ENCODE data around the gene FRRS1. TPM values are rescaled to one million over a fixed set of nuclear protein-coding genes. Genes with fewer than 3 reads are reported as not detected.

FRRS1 gene
- polyA plus RNA-seq, 1 donor from 2014 or later: not detected

GRCh38 chr1:99731384-99731783, 35.1 kb downstream of the FRRS1 start:
- Histone ChIP-seq H2AFZ (ENCODE audit: low read depth, low read length) (no peak overlapping the region), H3K9ac (ENCODE audit: low read length) (no peak overlapping the region), H3F3A (ENCODE audit: insufficient read depth, low read length, poor library complexity, severe bottlenecking) (no peaks in the 10 kb centered on the region), H3K36me3 (ENCODE audit: insufficient read depth, low read length) (no peaks in the 10 kb centered on the region), H3K27ac (ENCODE audit: low read length) (no peak overlapping the region), H3K9me2 (ENCODE audit: insufficient read depth, low read length) (no peaks in the 10 kb centered on the region), H3K4me2 (ENCODE audit: low read length) (no peak overlapping the region), H3K27me3 (ENCODE audit: insufficient read depth, low read depth, low read length) (no peaks in the 10 kb centered on the region), H4K20me1 (ENCODE audit: insufficient read depth) (no peaks in the 10 kb centered on the region), H3K79me2 (replicated peaks; ENCODE audit: insufficient read depth, low read length) (no peaks in the 10 kb centered on the region), H3K9me3 (ENCODE audit: low read length) (no peaks in the 10 kb centered on the region), H3K4me3 (ENCODE audit: low read length) (no peak overlapping the region)
- TF ChIP-seq, protein P1, sequence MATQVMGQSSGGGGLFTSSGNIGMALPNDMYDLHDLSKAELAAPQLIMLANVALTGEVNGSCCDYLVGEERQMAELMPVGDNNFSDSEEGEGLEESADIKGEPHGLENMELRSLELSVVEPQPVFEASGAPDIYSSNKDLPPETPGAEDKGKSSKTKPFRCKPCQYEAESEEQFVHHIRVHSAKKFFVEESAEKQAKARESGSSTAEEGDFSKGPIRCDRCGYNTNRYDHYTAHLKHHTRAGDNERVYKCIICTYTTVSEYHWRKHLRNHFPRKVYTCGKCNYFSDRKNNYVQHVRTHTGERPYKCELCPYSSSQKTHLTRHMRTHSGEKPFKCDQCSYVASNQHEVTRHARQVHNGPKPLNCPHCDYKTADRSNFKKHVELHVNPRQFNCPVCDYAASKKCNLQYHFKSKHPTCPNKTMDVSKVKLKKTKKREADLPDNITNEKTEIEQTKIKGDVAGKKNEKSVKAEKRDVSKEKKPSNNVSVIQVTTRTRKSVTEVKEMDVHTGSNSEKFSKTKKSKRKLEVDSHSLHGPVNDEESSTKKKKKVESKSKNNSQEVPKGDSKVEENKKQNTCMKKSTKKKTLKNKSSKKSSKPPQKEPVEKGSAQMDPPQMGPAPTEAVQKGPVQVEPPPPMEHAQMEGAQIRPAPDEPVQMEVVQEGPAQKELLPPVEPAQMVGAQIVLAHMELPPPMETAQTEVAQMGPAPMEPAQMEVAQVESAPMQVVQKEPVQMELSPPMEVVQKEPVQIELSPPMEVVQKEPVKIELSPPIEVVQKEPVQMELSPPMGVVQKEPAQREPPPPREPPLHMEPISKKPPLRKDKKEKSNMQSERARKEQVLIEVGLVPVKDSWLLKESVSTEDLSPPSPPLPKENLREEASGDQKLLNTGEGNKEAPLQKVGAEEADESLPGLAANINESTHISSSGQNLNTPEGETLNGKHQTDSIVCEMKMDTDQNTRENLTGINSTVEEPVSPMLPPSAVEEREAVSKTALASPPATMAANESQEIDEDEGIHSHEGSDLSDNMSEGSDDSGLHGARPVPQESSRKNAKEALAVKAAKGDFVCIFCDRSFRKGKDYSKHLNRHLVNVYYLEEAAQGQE (IDR thresholded peaks at IDR 0.05; ENCODE audit: borderline replicate concordance): no peak
- TF ChIP-seq TAF1 (IDR thresholded peaks at IDR 0.05; ENCODE audit: low read depth) (no peak), RAD21 (conservative IDR thresholded peaks at IDR 0.05) (no peak), EP300 (conservative IDR thresholded peaks at IDR 0.05; ENCODE audit: poor library complexity, severe bottlenecking) (no peak), SMC3 (conservative IDR thresholded peaks at IDR 0.05; ENCODE audit: poor library complexity) (no peak), POLR2AphosphoS5 (IDR thresholded peaks at IDR 0.05) (no peak), EZH2 (IDR thresholded peaks at IDR 0.05; ENCODE audit: borderline replicate concordance, insufficient read depth, low read length, poor library complexity, severe bottlenecking) (no peak), MXI1 (conservative IDR thresholded peaks at IDR 0.05; ENCODE audit: poor library complexity, severe bottlenecking) (no peak)

- no peak overlapping the region for H3K9ac ChIP-seq (ENCODE audit: low read length)
- H2AFZ ChIP-seq (ENCODE audit: low read depth, low read length): no peak overlapping the region
- H3K36me3 ChIP-seq (ENCODE audit: insufficient read depth, low read length): no peaks in the 10 kb centered on the region
- H3K4me3 ChIP-seq (ENCODE audit: low read length): no peak overlapping the region
- no peaks in the 10 kb centered on the region for H4K20me1 ChIP-seq (ENCODE audit: insufficient read depth)
- H3K9me2 ChIP-seq (ENCODE audit: insufficient read depth, low read length): no peaks in the 10 kb centered on the region
- H3K4me2 ChIP-seq (ENCODE audit: low read length): no peak overlapping the region
- peak; percentile 87 for TF ChIP-seq EP300 (conservative IDR thresholded peaks at IDR 0.05; ENCODE audit: poor library complexity, severe bottlenecking)
- TF ChIP-seq, protein P2, sequence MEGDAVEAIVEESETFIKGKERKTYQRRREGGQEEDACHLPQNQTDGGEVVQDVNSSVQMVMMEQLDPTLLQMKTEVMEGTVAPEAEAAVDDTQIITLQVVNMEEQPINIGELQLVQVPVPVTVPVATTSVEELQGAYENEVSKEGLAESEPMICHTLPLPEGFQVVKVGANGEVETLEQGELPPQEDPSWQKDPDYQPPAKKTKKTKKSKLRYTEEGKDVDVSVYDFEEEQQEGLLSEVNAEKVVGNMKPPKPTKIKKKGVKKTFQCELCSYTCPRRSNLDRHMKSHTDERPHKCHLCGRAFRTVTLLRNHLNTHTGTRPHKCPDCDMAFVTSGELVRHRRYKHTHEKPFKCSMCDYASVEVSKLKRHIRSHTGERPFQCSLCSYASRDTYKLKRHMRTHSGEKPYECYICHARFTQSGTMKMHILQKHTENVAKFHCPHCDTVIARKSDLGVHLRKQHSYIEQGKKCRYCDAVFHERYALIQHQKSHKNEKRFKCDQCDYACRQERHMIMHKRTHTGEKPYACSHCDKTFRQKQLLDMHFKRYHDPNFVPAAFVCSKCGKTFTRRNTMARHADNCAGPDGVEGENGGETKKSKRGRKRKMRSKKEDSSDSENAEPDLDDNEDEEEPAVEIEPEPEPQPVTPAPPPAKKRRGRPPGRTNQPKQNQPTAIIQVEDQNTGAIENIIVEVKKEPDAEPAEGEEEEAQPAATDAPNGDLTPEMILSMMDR (IDR thresholded peaks at IDR 0.05; ENCODE audit: poor library complexity, severe bottlenecking): peak; percentile 61
- peak; percentile 52 for TF ChIP-seq POLR2AphosphoS5 (IDR thresholded peaks at IDR 0.05)
- TF ChIP-seq, protein P1 (IDR thresholded peaks at IDR 0.05; ENCODE audit: borderline replicate concordance): no peak
- H3K79me2 ChIP-seq (replicated peaks; ENCODE audit: insufficient read depth, low read length): no peaks in the 10 kb centered on the region
- no peaks in the 10 kb centered on the region for H3F3A ChIP-seq (ENCODE audit: insufficient read depth, low read length, poor library complexity, severe bottlenecking)
- H3K9me3 ChIP-seq (ENCODE audit: low read length): no peaks in the 10 kb centered on the region
- H3K27ac ChIP-seq (ENCODE audit: low read length): peak overlapping the region; percentile 45
- no peaks in the 10 kb centered on the region for H3K27me3 ChIP-seq (ENCODE audit: insufficient read depth, low read depth, low read length)
These were observed 37.8 kb downstream of the FRRS1 start for GRCh38 chr1:99728494-99729235.

Data from neural cell (in vitro differentiated cells).